Stimulated activated CD4-positive, alpha-beta T cell treated with anti-CD3 and anti-CD28 coated beads, Interleukin-1b, Interleukin-23, amount 100 ng/mL, for 4 hours (primary cell): ENCODE measurements around the gene GOLGA6D.
A peak's percentile ranks its signal among the peaks of the same experiment; 100 is the strongest.
"Not testable (repeated sequence)": the region's sequence is repeated elsewhere in the genome, so short reads cannot be mapped to it uniquely, and the experiment has no call there.

ENCODE experiments used
- DNase-seq, 2 donors: peaks; one replicate each; pipeline ENCODE4 v3.0.0-alpha.2; 2020; ENCODE audit warnings: low read depth in 2 of 2

GOLGA6D gene, protein sequence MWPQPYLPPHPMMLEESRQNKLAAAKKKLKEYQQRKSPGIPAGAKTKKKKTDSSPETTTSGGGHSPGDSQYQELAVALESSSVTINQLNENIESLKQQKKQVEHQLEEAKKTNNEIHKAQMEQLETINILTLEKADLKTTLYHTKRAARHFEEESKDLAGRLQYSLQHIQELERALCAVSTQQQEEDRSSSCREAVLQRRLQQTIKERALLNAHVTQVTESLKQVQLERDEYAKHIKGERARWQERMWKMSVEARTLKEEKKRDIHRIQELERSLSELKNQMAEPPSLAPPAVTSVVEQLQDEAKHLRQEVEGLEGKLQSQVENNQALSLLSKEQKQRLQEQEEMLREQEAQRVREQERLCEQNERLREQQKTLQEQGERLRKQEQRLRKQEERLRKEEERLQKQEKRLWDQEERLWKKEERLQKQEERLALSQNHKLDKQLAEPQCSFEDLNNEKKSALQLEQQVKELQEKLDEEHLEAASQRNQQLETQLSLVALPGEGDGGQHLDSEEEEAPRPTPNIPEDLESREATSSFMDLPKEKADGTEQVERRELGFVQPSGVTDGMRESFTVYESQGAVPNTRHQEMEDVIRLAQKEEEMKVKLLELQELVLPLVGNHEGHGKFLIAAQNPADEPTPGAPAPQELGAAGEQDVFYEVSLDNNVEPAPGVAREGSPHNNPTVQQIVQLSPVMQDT

DNA sequence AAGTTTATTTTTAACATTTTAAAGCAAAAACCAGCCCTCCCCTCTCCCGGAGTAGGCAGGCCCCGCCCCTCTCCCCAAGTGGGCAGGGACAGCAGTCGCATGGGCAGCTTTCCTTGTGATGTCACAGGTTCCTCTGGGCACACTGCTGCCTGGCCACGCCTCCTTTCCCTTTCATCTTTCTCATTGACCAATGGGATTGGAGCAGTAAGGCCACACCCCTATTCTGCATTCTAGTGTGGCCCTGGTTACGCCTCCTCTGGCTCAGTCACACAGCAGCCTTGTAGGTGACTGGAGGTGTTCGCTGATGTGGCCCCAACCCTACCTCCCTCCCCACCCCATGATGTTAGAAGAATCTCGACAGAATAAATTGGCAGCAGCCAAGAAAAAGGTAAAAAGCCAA lies at the start of gene GOLGA6D:
Gene GOLGA6D (plus strand): TSS at position 264 of the 400 bp plus-strand sequence. CDS start 41 bp downstream, at position 305.
- DNase-seq, result not testable (repeated sequence)

DNA sequence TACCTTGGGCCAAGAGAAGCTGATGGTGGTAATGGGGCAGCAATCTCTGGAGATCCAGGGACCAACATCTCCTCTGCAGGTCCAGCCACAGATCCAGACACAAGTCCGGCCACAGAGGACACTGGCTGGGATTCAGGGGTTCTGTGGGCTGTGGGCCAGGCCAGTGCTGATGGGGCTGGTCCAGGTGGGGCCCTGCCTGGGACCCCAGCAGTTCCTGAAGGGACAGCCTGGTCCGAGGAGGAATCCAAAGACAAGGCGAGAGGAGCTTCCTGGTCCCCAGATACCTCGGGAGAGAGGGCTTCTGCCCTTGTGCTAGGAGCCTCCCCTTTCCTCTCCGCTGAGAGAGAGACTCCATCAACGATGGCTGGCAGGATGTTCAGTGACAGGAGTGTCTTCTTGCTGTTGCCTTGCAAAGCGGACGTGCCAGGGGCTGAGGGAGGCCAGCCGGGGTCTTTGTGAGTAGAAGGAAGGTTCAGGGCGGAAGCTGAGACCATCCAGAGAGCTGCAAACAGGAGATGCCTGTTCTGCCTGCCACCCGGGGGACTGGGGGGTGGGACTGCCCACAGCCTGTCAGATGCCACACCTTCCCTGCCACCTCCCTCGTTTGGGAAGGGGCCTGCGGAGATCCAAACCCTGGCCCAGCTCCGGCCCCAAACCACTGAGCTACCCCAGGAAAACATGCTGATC lies 49.0 kb upstream of the GOLGA6D start:
- DNase-seq, result no peak

DNA sequence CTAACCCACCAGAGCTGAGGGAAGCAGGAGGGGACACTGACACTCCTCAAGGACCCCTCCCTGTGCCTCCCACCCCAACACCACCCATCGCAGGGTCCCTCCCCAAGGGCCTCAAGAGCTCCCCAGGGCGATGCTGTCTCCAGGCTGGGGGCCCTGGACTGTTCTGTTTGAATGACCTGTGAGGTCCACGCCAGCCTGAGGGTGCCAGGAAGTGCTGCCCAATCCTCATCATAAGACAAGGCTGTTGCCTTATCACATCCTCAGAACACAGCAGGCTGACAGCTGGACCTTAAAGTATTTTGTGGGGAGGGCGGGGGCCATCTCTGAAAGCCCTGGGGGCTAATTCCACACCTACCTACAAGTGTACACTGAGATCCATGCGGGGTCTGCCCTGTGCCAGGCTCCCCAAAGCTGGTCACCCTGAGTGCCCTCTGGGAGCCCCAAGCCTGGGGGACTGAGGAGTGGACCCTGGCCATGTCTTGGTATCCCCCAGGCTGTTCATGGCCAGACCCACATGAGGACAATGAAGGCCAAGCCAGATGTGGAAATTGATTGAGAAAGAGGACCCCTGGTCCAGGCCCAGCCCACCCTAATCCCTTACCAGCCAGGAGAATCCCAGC lies 48.3 kb upstream of the GOLGA6D start:
- DNase-seq, result no peak

DNA sequence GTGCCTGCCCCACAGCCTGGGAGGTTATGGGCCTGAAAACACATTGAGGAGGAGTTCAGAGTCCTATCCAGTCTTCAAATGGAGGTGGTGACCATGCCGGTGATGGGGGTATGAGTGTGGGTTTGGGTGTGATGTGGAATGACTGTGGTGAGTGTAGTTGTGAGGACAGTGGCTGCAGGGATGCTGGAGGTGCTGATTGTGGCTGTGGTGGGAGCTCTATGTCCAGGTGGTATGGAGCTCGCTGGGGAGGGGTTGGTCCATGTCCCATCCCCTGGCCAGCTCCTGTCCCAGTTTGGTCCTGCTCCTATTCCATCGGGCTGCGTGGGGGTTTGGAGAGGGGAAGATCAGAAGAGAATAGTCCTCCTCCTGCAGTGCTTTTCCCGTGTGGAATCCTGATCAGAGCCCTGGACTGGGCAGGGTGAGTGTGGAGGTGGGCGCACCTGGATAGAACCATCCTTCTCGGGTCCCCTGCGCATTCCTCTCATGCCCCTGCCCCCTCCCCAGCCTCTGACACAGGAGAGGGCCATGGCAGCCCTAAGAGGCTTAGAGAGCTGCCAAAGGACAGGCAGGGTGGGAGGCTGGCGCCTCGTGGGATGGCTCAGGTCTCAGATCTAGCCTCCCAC lies 47.5 kb upstream of the GOLGA6D start:
- DNase-seq, result no peak

DNA sequence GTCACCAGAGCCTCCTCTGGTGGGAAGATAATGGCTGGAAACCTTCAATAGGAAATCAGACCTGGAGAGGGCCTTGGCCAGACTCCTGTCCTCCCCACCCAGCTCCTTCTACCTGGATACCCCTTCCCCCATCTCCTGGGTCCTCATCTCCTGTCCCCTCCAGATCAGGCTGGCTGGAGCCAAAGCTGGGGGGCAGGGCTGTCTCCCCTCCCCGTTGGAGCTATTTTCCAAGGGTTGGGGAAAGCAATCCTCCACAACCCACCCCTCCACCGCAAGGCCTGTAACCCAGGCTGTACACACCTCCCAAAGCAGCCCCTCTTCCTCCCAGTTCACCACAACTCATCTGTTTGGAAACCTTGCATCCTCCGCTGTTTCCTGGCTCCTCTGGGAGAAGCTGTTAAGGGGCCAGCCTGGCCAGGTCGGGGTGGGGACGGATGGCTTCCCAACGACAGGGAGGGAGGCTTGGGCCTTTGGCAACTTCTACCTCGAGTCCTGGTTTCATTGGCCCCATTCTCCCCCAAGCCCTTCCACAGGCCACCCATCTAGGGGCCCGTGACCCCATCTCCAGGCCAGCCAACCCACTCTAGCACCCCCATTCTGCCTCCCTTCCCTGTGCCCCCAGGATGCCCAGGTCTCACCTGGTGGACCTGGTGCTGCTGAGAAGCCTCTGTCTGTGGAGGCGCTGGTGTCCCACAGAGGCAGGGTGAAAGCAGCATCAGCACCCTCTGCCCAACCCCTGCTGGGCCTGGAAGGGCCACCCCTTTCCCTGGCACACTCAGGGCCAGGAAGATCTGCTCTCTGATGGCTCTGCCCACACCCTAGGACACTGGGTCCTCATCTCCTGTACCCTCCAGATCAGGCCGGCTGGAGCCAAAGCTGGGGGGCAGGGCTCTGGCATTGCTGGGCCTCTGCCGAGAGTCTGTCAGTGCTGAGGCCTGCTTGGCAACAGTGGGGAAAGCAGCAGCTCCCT lies 46.6 kb upstream of the GOLGA6D start:
- DNase-seq, result no peak

DNA sequence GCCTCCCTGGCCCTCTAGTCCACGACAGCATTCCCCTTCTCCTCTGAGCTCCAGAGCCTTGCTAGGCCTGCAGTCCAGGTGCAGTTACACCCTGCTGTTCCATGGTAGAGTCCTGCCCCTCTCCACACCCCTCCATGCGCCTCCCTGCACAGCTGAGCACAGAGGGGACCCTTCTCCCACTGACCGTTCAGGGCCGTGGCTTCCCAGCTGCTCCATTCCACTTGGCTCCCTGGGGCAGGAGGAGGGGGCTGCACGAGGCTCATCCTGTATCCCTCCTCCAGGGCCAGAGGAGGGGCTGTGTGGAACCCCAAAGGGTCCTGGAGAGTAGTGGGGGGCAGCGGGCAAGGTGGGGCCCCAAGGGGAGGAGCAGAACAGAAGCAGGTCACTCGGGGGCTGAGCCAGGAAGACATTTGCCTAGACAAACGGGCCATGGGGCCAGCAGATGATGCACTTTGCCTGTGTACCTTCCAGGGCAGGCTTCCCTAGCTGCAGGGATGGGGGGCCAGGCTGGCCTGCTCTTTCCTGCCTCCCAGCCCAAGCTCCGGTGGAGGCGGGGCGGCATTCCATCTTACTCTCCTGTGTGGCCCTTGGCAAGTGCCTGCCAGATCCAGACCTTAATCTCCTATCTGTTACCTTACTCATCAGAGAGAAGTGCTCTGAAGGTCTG lies 45.2 kb upstream of the GOLGA6D start:
- no peak for DNase-seq

DNA sequence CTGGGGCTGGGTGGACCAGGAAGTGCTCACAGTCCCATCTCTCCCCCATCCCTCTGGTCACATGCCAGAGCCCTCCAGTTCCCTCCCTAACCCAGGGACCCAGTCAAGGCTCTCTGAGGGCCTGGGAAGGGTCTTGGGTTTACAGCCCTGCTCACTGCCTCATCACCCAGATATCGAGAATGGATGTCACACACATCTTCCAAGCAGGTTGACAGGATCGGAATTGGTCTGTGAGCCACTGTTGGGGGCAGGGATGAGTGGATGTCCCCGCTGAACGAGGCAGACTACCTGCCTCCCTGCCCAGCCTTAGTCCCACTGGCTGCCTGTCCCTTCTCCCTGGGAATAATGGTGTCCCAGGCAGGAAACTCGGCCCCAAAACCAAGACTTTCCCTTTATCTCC lies 44.5 kb upstream of the GOLGA6D start:
- DNase-seq, result no peak

DNA sequence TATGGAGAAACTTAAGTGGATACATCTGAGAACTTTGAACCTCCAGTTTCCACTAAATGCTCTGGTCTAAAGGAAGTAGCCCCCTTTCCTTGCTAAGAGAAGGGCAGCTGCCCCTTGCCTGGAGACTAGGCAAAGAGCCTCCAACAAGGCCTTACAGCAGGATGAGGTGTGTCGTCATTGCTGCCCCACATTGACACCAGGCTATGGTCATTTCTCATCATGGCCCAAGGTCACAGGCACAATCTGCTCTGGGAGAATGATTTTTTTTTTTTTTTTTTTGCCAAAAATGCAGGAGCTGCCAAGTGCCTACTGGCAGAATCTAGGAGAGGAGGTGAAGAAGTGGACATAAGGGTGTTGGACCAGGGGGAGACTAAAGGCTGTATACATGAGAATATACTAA lies 36.9 kb upstream of the GOLGA6D start:
- DNase-seq, result not testable (repeated sequence)

DNA sequence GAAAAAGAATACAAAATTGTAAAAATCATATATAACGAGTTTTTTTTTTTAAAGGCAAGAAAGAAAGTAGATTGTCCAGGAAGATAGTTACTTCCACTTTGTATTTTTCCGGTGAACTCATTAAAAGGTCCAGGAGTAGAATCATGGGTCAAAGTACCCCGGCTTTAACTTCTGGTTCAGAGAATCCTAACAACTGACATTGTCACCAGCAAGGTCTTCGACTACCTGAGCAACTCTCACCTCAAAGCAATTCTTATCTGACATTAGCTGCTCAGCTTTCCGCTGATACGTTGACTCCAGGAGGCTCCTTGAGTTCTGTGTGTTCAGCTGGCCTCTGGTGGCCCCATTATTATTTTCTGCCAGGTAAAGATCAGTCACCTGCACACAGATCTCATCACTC lies 33.6 kb upstream of the GOLGA6D start:
- DNase-seq, result not testable (repeated sequence)

DNA sequence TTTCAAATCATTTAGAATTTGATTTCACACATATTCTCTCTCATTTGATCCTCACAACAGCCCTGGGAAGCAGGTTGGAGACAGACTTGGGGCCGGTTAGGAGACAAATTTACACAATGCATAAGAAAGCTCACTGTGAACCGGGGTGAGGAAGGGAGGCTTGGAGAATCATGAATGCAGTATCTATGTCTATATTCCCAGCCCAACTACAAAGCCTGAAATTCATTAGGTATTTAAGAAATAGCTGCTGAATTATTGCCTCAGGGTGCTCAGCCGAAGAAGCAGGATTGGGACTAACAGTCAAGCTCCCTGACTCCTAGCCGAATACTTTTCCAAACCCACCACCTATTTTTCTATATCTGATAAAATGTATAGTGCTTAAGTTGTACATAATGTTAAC lies 32.9 kb upstream of the GOLGA6D start:
- DNase-seq, result no peak

DNA sequence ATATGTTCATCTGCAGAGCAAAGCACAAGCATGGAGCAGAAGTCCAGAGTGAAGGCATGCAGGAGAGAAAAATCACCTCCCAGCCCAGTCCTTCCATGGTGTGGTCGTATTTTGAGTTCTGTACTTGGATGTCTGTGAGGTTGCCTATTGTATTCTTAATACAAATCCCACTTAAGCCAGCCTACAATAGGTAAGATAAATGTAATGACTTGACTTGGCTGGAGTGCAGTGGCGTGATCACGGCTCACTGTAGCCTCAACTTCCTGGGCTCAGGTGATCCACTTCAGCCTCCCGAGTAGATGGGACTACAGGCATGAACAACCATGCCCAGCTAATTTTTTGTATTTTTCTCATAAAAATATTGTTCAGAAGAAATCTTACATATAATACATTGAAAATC lies 31.3 kb upstream of the GOLGA6D start:
- not testable (repeated sequence) for DNase-seq

DNA sequence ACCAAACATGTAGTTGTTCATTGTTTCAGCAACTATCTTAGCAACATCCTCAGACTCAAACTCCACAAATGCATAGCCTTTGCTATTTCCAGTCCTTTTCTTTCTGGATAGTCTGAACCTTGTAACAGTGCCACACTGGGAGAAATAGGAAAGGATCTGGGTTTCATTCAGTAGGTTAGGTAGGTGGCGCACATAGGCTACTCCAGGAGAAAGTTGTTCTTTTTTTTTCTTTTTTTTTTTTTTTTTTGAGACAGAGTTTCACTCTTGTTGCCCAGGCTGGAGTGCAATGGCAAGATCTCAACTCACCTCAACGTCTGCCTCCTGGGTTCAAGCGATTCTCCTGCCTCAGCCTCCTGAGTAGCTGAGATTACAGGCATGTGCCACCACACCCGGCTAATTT lies 30.4 kb upstream of the GOLGA6D start:
- not testable (repeated sequence) for DNase-seq

DNA sequence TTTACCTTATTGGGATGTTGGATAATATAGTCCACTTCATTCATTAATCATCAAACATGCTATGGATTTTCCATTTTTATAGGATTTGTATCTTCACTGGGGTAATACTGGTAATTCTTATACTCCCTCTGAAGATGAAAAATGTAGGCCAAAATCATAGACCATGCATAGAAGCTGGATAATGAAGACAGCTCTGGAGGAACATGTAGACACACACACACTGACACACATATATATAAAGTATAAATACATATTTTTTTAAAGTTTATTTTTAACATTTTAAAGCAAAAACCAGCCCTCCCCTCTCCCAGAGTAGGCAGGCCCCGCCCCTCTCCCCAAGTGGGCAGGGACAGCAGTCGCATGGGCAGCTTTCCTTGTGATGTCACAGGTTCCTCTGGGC lies 24.6 kb upstream of the GOLGA6D start, which contains the start of gene GOLGA6C:
Gene GOLGA6C (plus strand): TSS at position 301 of the 400 bp plus-strand sequence. CDS start 265 bp downstream, outside the sequence.
- not testable (repeated sequence) for DNase-seq

DNA sequence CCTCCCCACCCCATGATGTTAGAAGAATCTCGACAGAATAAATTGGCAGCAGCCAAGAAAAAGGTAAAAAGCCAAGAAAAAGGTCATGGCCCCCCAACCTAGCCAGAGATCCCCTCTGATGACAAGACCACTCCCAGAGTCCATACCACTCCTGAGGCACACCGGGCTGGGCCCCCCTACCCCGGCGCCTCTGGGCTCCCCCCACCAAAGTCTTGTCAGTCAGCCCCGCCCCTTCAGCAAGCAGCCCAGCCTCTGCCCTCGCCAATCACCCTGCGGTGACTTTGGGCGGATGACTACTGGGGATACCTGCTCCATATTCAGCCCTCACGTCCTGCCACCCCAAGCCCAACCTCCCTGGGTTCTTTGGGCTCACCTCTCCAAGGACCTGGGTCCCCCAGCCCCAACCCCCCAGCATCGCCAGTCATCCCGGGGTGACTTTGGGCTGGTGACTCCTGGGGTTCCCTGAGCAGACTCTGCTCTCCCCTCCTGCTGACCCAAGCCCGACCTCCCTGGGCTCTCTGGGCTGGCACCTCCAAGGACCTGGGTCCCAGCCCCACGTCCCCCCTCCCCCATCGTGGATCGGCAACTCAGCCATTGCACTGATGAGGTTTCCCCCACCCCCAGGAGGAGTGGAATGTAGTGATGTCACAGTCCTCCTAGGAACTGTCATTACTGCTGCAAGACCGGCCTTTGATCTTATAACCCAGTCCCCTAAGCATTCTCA lies 23.9 kb upstream of the GOLGA6D start:
- not testable (repeated sequence) for DNase-seq

DNA sequence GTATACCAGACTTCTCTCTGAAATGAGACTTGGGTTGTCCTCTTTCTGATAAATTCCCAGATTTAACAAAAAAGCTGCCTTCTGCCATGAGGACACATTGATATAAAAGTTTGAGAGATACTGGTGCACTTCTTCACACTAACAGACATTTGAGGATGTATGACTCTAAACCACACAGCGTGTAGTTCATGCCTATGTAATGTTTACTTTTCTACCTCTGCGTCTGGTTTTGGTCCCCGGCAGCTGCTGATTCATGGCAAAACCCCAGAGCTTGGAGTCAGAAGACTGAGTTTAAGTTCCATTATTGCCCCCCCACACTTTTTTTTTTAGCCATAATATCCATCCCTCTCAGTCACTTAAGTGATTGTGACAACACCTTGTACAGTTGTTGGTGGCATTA lies 22.8 kb upstream of the GOLGA6D start:
- not testable (repeated sequence) for DNase-seq

DNA sequence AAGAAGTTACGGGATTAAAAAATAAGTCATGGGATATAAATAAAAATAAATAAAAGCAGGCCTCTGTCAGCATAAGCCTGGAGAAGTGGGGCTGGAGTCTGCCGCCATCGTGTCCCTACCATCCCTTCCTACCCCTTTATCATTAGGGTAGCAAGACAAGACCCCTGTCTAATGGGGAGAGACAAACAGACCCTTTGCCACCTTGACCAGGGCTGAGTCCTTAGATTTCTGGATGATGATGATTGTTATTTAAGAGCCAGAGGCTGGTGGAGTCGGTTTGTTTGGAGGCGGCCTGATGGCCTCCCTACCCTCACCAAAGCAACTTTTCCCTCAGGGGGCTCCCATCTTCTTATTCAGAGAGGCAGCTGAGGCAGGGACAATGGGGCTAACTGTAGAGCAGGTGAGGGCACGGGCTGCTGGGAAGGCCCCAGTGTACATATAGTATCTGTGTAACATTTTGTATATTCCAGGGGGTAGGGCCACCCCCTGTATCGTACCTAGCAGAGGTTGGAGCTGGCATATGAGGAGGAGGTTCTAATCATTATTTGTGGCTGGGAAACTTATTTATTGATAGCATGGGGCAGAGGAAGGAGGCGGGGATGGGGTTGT lies 8.8 kb upstream of the GOLGA6D start:
- DNase-seq, result not testable (repeated sequence)

DNA sequence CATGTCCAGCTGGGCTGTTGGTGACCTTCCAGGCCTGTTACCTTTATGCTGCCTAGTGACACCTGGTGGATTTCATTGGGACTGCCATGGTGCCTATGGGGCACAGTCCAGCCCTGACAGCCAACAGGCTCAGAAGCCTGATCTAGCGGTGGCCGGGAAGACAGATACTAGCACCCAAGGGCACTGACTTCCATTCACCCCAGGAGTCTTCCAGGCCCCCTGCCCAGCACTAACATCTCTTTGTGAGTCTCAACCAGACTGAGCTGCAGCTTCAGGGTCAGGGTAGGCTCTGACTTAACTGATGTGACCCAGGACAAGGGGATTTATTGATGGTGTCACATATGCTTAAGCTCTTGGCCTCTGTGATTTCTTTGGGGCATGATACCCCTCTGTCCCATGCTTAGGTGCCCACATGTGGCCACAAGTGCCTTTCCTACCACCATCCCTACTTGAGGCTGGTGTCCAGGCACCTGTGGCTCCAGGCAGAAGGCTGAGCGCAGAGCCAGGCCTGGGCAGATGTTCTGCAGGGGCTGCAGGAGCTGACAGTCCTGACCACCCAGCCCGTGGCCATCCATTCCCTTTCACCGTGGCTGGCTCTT lies 8.0 kb upstream of the GOLGA6D start:
- DNase-seq, result peak; percentile 40 to 47

DNA sequence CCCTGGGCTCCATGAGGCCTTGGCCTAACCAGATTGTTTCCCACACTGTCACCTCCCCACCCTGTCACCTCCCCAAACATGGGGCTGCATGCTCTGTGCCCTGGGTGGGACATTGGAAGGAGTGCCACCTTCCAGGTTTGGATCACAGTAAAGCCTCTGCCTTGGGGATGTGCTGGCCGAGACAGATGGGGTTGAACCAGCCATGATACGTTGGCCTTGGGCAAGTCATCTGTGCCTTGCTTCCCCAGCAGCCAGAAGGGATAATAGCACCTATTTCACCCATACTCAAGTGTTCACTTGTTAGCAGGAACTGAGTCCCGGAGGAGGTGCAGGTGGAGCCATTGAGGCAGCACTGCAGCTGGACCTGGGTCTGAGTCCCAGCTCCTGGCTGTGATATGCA lies 7.0 kb upstream of the GOLGA6D start:
- not testable (repeated sequence) for DNase-seq
